Measurements from ENCODE around the gene GANC.

Gene GANC

DNA sequence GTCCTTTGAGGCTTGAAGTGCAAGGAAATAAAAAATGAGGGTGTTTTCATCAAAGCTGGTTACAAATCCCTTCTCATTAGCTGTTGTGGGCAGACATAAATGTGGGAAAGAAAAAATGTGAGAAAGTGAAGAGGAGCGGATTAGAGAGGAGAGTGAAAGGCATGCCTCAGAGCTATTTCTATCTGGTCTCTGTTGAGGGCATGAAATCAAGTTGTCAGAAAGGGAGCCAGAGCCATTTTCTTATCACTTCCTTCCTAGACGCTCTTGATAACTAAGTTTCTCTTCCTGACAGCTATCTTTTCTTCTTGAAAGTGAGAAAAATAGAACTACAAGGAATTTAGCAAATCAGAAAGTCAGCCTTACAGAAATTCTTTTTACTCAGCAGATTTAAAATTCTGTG is 65.5 kb downstream of the GANC start:
- Mint-ChIP-seq H3K9me3 (no peaks in the 10 kb centered on the region), H3K4me3 (no peak overlapping the region), H3K4me1 (peaks cover 2% of the 10 kb centered on the region), H3K27me3 (no peaks in the 10 kb centered on the region), H3K27ac (no peak overlapping the region), H3K36me3 (peaks cover 35% of the 10 kb centered on the region)
- DNase-seq (ENCODE audit: low spot score in 2 of 2) = no peak
- no peak for ATAC-seq (ENCODE audit: low read depth)

DNA sequence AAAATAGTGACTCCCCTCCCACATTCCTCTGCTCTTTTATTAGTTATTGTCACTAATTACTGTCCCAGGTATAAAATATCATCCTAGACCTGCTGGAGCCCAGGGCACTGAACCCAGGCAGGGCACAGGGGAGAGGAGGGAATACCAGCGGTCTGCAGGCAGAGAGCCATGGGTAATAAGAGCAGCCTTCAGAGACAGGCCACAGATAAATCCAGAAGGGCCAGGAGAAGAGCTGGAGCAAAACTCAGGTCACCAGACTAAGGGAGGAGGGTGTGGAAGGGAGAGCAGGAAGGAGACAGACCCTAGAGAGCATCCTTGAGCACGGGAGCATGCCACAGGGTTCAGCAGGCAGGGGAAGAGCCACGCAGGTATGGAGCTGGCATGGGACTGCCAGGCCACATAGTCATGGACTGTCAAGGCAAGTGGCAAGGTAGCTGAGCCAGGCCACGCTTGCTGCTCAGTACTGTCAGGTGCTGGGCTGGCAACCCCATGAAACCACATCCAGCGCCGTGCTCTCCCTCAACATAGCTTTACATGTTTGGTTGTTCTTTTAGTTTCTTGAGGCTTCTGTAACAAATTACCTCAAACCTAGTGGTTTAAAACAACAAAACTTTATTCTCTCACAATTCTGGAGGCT is 70.7 kb downstream of the GANC start:
- peaks cover 40% of the 10 kb centered on the region for H3K36me3 Mint-ChIP-seq
- ATAC-seq (ENCODE audit: low read depth) = no peak

GRCh38 chr15:42344763-42345162 is 71.8 kb downstream of the GANC start:
- DNase-seq (ENCODE audit: low spot score in 2 of 2) = no peak
- Mint-ChIP-seq H3K36me3 (peaks cover 46% of the 10 kb centered on the region), H3K4me3 (no peak overlapping the region), H3K27me3 (no peaks in the 10 kb centered on the region), H3K4me1 (no peaks in the 10 kb centered on the region), H3K27ac (no peak overlapping the region), H3K9me3 (no peaks in the 10 kb centered on the region)
- ATAC-seq (ENCODE audit: low read depth) = no peak

More for the DNA sequence above, 70.7 kb downstream of the GANC start:
- H3K27me3 Mint-ChIP-seq = no peaks in the 10 kb centered on the region
- H3K27ac Mint-ChIP-seq = peak overlapping the region; percentile 49
- H3K9me3 Mint-ChIP-seq = no peaks in the 10 kb centered on the region
- H3K4me1 Mint-ChIP-seq = no peaks in the 10 kb centered on the region
- H3K4me3 Mint-ChIP-seq = no peak overlapping the region
- no peak for DNase-seq (ENCODE audit: low spot score in 2 of 2)

DNA sequence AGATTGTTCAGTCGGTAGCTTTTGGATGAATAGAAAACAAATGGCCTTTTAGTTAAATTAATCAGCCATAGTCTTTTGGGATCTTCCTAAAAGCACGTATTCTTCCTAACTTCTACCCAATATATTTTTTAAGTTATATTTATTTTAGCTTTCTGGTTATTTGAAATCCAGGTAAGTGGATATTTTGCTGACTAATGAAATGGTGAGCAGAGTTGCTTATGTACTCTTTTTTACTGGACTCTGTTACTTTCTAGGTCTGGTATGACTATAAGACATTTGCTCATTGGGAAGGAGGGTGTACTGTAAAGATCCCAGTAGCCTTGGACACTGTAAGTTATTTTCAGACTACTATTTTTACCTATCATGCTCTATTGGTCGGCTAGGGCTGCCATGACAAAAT is 72.5 kb downstream of the GANC start:
- ATAC-seq (ENCODE audit: low read depth) = no peak
- no peak overlapping the region for H3K27ac Mint-ChIP-seq
- DNase-seq (ENCODE audit: low spot score in 2 of 2) = no peak
- no peaks in the 10 kb centered on the region for H3K9me3 Mint-ChIP-seq
- no peak overlapping the region for H3K4me3 Mint-ChIP-seq
- no peaks in the 10 kb centered on the region for H3K4me1 Mint-ChIP-seq
- peaks cover 46% of the 10 kb centered on the region for H3K36me3 Mint-ChIP-seq
- H3K27me3 Mint-ChIP-seq = no peaks in the 10 kb centered on the region

- ATAC-seq (ENCODE audit: low read depth) = no peak
- H3K27ac Mint-ChIP-seq = no peak overlapping the region
- no peaks in the 10 kb centered on the region for H3K27me3 Mint-ChIP-seq
- H3K4me1 Mint-ChIP-seq = no peaks in the 10 kb centered on the region
- H3K36me3 Mint-ChIP-seq = peaks cover 58% of the 10 kb centered on the region
- H3K4me3 Mint-ChIP-seq = no peak overlapping the region
- DNase-seq (ENCODE audit: low spot score in 2 of 2) = no peak
- no peaks in the 10 kb centered on the region for H3K9me3 Mint-ChIP-seq
These were observed 75.1 kb downstream of the GANC start for GRCh38 chr15:42348083-42348482.

DNA sequence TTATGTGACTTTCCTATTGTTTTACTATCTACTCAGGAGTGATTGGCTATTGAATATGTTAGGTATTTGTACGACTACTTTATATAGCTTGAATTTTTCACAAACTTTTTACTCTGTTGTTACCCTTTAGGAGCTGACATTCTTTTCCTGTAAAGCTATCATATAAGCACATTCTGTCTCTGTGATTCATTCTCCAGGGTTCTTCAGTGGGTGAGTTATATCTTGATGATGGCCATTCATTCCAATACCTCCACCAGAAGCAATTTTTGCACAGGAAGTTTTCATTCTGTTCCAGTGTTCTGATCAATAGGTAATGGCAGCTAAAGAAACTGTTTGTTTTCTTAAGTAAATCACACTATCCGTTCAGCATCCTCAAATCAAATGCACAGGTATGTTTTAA is 76.2 kb downstream of the GANC start:
- no peak for DNase-seq (ENCODE audit: low spot score in 2 of 2)
- Mint-ChIP-seq H3K27me3 (no peaks in the 10 kb centered on the region), H3K36me3 (peaks cover 56% of the 10 kb centered on the region)

GRCh38 chr15:42352401-42352800 is 79.4 kb downstream of the GANC start:
- no peak for ATAC-seq (ENCODE audit: low read depth)
- Mint-ChIP-seq H3K4me1 (no peaks in the 10 kb centered on the region), H3K27me3 (no peaks in the 10 kb centered on the region), H3K9me3 (no peaks in the 10 kb centered on the region), H3K36me3 (peaks cover 45% of the 10 kb centered on the region), H3K4me3 (no peak overlapping the region), H3K27ac (no peak overlapping the region)
- no peak for DNase-seq (ENCODE audit: low spot score in 2 of 2)

More for the DNA sequence above, 76.2 kb downstream of the GANC start:
- Mint-ChIP-seq H3K9me3 (no peaks in the 10 kb centered on the region), H3K27ac (no peak overlapping the region), H3K4me3 (no peak overlapping the region), H3K4me1 (no peaks in the 10 kb centered on the region)
- ATAC-seq (ENCODE audit: low read depth) = no peak

GRCh38 chr15:42353061-42353460 is 80.1 kb downstream of the GANC start:
- no peak for DNase-seq (ENCODE audit: low spot score in 2 of 2)
- no peaks in the 10 kb centered on the region for H3K27me3 Mint-ChIP-seq

DNA sequence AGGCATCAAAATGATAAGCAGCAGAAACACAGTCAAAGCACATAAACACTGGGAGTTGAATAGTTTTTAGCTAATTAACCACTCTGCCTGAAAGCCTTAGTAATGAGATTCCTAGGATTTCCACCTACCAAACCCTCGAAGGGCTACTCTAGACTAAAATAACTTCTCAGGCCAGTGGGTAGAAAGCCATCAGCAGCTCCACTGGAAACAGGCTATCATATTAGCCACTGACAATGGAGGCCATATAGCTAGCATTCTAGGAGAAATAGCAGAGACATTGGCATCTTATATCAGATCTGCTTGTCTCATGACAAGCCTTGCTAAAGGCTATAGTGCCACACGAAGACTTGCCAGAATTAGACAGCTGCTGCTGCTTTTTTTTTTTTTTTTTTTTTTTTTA is 81.8 kb downstream of the GANC start:
- H3K36me3 Mint-ChIP-seq = peaks cover 40% of the 10 kb centered on the region

More at GRCh38 chr15:42353061-42353460, 80.1 kb downstream of the GANC start:
- ATAC-seq (ENCODE audit: low read depth) = no peak
- no peaks in the 10 kb centered on the region for H3K4me1 Mint-ChIP-seq
- H3K36me3 Mint-ChIP-seq = peaks cover 45% of the 10 kb centered on the region
- H3K9me3 Mint-ChIP-seq = no peaks in the 10 kb centered on the region
- H3K4me3 Mint-ChIP-seq = no peak overlapping the region
- no peak overlapping the region for H3K27ac Mint-ChIP-seq

GRCh38 chr15:42355291-42355690 is 82.3 kb downstream of the GANC start:
- Mint-ChIP-seq H3K9me3 (no peaks in the 10 kb centered on the region), H3K4me3 (no peak overlapping the region), H3K27ac (no peak overlapping the region), H3K27me3 (no peaks in the 10 kb centered on the region), H3K36me3 (peaks cover 38% of the 10 kb centered on the region), H3K4me1 (no peaks in the 10 kb centered on the region)
- DNase-seq (ENCODE audit: low spot score in 2 of 2) = no peak
- no peak for ATAC-seq (ENCODE audit: low read depth)

More for the DNA sequence above, 81.8 kb downstream of the GANC start:
- no peaks in the 10 kb centered on the region for H3K4me1 Mint-ChIP-seq
- H3K27ac Mint-ChIP-seq = no peak overlapping the region
- no peak for ATAC-seq (ENCODE audit: low read depth)
- H3K27me3 Mint-ChIP-seq = no peaks in the 10 kb centered on the region
- no peaks in the 10 kb centered on the region for H3K9me3 Mint-ChIP-seq
- DNase-seq (ENCODE audit: low spot score in 2 of 2) = no peak
- no peak overlapping the region for H3K4me3 Mint-ChIP-seq

DNA sequence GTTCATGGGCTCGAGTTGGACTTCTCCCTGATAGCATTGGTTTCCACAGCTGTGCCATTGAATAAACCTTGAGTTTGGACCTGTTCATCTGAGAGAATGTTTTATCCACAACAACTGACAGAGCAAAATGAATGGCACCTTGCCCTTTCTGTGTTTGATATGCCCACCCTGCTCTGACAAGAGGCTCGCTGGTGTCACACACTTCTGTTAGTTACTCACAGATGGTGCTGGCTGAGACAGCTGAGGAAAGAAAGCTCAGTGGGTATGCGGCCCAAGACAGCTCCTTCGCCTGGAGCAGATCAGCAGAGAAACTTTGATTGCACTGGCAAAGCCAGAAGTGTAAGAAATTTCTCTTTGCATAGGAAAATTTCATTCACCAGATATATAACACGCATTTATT is 83.8 kb downstream of the GANC start:
- Mint-ChIP-seq H3K27me3 (no peaks in the 10 kb centered on the region), H3K4me1 (no peaks in the 10 kb centered on the region), H3K4me3 (no peak overlapping the region), H3K36me3 (peaks cover 31% of the 10 kb centered on the region), H3K9me3 (no peaks in the 10 kb centered on the region), H3K27ac (no peak overlapping the region)
- ATAC-seq (ENCODE audit: low read depth) = no peak
- DNase-seq (ENCODE audit: low spot score in 2 of 2) = no peak

DNA sequence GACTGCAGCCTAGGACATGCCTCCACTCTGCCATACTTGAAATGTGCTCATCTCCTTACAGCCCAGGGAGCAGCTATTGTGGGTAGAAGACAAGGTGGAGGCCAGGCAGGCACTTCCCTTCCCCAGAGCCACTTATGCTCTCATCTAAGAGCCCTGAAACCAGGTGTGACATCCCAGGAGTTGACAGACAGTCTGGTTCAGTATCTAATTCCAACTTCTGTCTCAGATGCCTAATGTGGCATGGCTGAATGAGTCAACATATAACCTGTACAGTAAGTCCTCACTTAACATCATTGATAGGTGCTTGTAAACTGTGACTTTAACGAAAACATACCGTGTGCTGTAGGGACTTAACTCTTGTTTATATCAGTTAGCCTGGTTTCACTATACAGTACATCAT is 85.1 kb downstream of the GANC start:
- Mint-ChIP-seq H3K9me3 (no peaks in the 10 kb centered on the region), H3K4me1 (no peaks in the 10 kb centered on the region), H3K4me3 (no peak overlapping the region), H3K27me3 (no peaks in the 10 kb centered on the region), H3K36me3 (peaks cover 29% of the 10 kb centered on the region), H3K27ac (no peak overlapping the region)
- DNase-seq (ENCODE audit: low spot score in 2 of 2) (no peak), ATAC-seq (ENCODE audit: low read depth) (no peak)

GRCh38 chr15:42359249-42359648 is 86.2 kb downstream of the GANC start, which contains the start of gene CAPN3:
Gene CAPN3 (plus strand): TSS chr15:42359501. CDS start chr15:42359806, 305 bp downstream.
- ATAC-seq (ENCODE audit: low read depth) (no peak), DNase-seq (ENCODE audit: low spot score in 2 of 2) (no peak)
- Mint-ChIP-seq H3K4me1 (no peaks in the 10 kb centered on the region), H3K27ac (peak within 1 kb of the TSS; percentile 25), H3K9me3 (no peaks in the 10 kb centered on the region), H3K4me3 (no peak within 1 kb of the TSS), H3K36me3 (peaks cover 20% of the 10 kb centered on the region), H3K27me3 (no peaks in the 10 kb centered on the region)

- H3K9me3 Mint-ChIP-seq = no peaks in the 10 kb centered on the region
- no peaks in the 10 kb centered on the region for H3K27me3 Mint-ChIP-seq
- DNase-seq (ENCODE audit: low spot score in 2 of 2) (no peak), ATAC-seq (ENCODE audit: low read depth) (no peak)
- no peak overlapping the region for H3K4me3 Mint-ChIP-seq
- H3K36me3 Mint-ChIP-seq = peaks cover 20% of the 10 kb centered on the region
- no peaks in the 10 kb centered on the region for H3K4me1 Mint-ChIP-seq
- H3K27ac Mint-ChIP-seq = no peak overlapping the region
These were observed 87.0 kb downstream of the GANC start for GRCh38 chr15:42359985-42360384.

DNA sequence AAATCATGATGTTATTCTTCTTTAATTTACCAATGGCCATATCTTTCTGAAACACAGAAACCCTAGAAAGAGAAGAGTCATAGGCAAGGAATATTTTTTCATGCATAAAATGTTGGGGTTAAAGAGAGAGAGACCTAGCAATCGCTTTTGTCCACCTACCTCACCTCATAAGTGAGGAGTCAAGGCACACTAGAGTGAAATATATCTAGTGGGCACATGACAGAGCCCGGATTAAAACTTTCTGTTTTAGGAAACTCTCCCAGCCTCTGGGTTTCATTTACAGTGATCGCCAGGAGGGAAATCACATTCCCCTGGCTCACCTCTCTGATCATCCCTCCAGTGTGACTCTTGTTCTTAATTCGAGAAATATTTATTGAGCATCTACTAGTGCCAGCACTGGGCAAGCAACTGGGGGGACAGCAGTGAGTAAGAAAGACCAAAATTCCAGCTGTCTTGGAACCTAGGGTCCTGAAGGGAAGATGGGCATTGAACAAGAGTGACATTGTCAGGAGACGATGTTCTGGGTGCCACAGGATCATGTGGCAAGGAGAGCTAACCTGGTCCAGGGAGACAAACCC is 87.6 kb downstream of the GANC start:
- Mint-ChIP-seq H3K4me1 (no peaks in the 10 kb centered on the region), H3K27ac (no peak overlapping the region), H3K4me3 (no peak overlapping the region), H3K27me3 (no peaks in the 10 kb centered on the region), H3K36me3 (peaks cover 20% of the 10 kb centered on the region), H3K9me3 (no peaks in the 10 kb centered on the region)
- ATAC-seq (ENCODE audit: low read depth) = no peak
- no peak for DNase-seq (ENCODE audit: low spot score in 2 of 2)

Measured in memory B cell (primary cell).